Mucosa of stomach (tissue), 1 donor: Measurements from ENCODE around the gene ZNF653.

Experiments
- H3K27me3 ChIP-seq: one replicate; pipeline ENCODE4 v1.7.0; 2013; ENCODE audit warnings: mild to moderate bottlenecking, low read length; ENCODE audit not compliant: control insufficient read depth, insufficient read depth
- H3K36me3 ChIP-seq: one replicate; pipeline ENCODE4 v1.7.0; 2013; ENCODE audit warnings: low read length; ENCODE audit not compliant: control insufficient read depth, insufficient read depth
- H3K4me1 ChIP-seq: one replicate; pipeline ENCODE4 v1.7.0; 2013; ENCODE audit warnings: mild to moderate bottlenecking, low read length; ENCODE audit not compliant: control insufficient read depth, insufficient read depth
- H3K4me3 ChIP-seq: one replicate; pipeline ENCODE4 v1.7.0; 2013; ENCODE audit warnings: low read length
- H3K9ac ChIP-seq: one replicate; pipeline ENCODE4 v1.7.0; 2013; ENCODE audit warnings: mild to moderate bottlenecking, low read length, moderate library complexity
- H3K9me3 ChIP-seq: one replicate; pipeline ENCODE4 v1.7.0; 2013; ENCODE audit warnings: mild to moderate bottlenecking, low read length, moderate library complexity; ENCODE audit not compliant: control insufficient read depth
- donor health status: Pancreatic carcinoma.

Gene ZNF653

GRCh38 chr19:11505504-11506100 is at the start of gene ZNF653:
Gene ZNF653 (minus strand): TSS chr19:11505839. CDS start chr19:11505786, 53 bp downstream.
- Histone ChIP-seq H3K9me3 (no peaks in the 10 kb centered on the region), H3K27me3 (no peaks in the 10 kb centered on the region), H3K4me3 (peak within 1 kb of the TSS; percentile 56), H3K9ac (peak within 1 kb of the TSS; percentile 80), H3K36me3 (no peaks in the 10 kb centered on the region), H3K4me1 (peaks cover 11% of the 10 kb centered on the region)

- Histone ChIP-seq H3K27me3 (no peaks in the 10 kb centered on the region), H3K9me3 (no peaks in the 10 kb centered on the region), H3K9ac (no peak overlapping the region), H3K4me3 (no peak overlapping the region), H3K36me3 (no peaks in the 10 kb centered on the region), H3K4me1 (peaks cover 10% of the 10 kb centered on the region)
Measured at GRCh38 chr19:11555246-11555645, 49.6 kb upstream of the ZNF653 start.

- H3K27me3 ChIP-seq, result no peaks in the 10 kb centered on the region
- peaks cover 10% of the 10 kb centered on the region for H3K4me1 ChIP-seq
- no peak overlapping the region for H3K4me3 ChIP-seq
- H3K9me3 ChIP-seq, result no peaks in the 10 kb centered on the region
- H3K9ac ChIP-seq, result no peak overlapping the region
- no peaks in the 10 kb centered on the region for H3K36me3 ChIP-seq
Measured at GRCh38 chr19:11554160-11554559, 48.5 kb upstream of the ZNF653 start.

- H3K9ac ChIP-seq, result no peak overlapping the region
- H3K9me3 ChIP-seq, result no peaks in the 10 kb centered on the region
- no peaks in the 10 kb centered on the region for H3K36me3 ChIP-seq
- H3K27me3 ChIP-seq, result no peaks in the 10 kb centered on the region
- H3K4me1 ChIP-seq, result peaks cover 2% of the 10 kb centered on the region
- no peak overlapping the region for H3K4me3 ChIP-seq
Measured at GRCh38 chr19:11552666-11553372, 47.2 kb upstream of the ZNF653 start.

GRCh38 chr19:11551603-11552235 is 46.1 kb upstream of the ZNF653 start:
- Histone ChIP-seq H3K4me3 (no peak overlapping the region), H3K4me1 (no peaks in the 10 kb centered on the region), H3K36me3 (no peaks in the 10 kb centered on the region), H3K9me3 (no peaks in the 10 kb centered on the region), H3K27me3 (no peaks in the 10 kb centered on the region), H3K9ac (no peak overlapping the region)

GRCh38 chr19:11550265-11550664 is 44.6 kb upstream of the ZNF653 start:
- no peak overlapping the region for H3K9ac ChIP-seq
- H3K4me1 ChIP-seq, result no peaks in the 10 kb centered on the region
- H3K27me3 ChIP-seq, result no peaks in the 10 kb centered on the region
- no peaks in the 10 kb centered on the region for H3K9me3 ChIP-seq
- H3K36me3 ChIP-seq, result no peaks in the 10 kb centered on the region
- H3K4me3 ChIP-seq, result no peak overlapping the region

DNA sequence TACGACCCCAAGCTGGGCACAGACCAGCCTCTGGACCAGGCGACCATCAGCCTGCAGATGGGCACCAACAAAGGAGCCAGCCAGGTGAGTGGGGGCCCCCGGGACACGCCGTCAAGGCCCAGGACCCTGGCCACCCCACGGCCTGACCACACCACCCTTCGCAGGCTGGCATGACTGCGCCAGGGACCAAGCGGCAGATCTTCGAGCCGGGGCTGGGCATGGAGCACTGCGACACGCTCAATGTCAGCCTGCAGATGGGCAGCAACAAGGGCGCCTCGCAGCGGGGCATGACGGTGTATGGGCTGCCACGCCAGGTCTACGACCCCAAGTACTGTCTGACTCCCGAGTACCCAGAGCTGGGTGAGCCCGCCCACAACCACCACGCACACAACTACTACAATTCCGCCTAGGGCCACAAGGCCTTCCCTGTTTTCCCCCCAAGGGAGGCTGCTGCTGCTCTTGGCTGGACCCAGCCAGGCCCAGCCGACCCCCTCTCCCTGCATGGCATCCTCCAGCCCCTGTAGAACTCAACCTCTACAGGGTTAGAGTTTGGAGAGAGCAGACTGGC is 43.8 kb upstream of the ZNF653 start:
- H3K27me3 ChIP-seq, result no peaks in the 10 kb centered on the region
- H3K4me3 ChIP-seq, result no peak overlapping the region
- H3K4me1 ChIP-seq, result no peaks in the 10 kb centered on the region
- H3K9ac ChIP-seq, result no peak overlapping the region
- H3K9me3 ChIP-seq, result no peaks in the 10 kb centered on the region
- H3K36me3 ChIP-seq, result no peaks in the 10 kb centered on the region

- Histone ChIP-seq H3K36me3 (no peaks in the 10 kb centered on the region), H3K4me1 (no peaks in the 10 kb centered on the region), H3K9ac (no peak overlapping the region), H3K4me3 (no peak overlapping the region), H3K9me3 (no peaks in the 10 kb centered on the region), H3K27me3 (no peaks in the 10 kb centered on the region)
Measured at GRCh38 chr19:11547929-11548700, 42.5 kb upstream of the ZNF653 start.

GRCh38 chr19:11541238-11541637 is 35.6 kb upstream of the ZNF653 start:
- H3K27me3 ChIP-seq, result peaks cover 27% of the 10 kb centered on the region
- no peaks in the 10 kb centered on the region for H3K4me1 ChIP-seq
- H3K36me3 ChIP-seq, result no peaks in the 10 kb centered on the region
- H3K9me3 ChIP-seq, result no peaks in the 10 kb centered on the region
- no peak overlapping the region for H3K9ac ChIP-seq
- H3K4me3 ChIP-seq, result no peak overlapping the region

GRCh38 chr19:11540645-11541044 is 35.0 kb upstream of the ZNF653 start:
- H3K36me3 ChIP-seq, result no peaks in the 10 kb centered on the region
- no peaks in the 10 kb centered on the region for H3K9me3 ChIP-seq
- no peak overlapping the region for H3K9ac ChIP-seq
- H3K4me3 ChIP-seq, result no peak overlapping the region
- H3K4me1 ChIP-seq, result peaks cover 6% of the 10 kb centered on the region
- H3K27me3 ChIP-seq, result peaks cover 27% of the 10 kb centered on the region

GRCh38 chr19:11539495-11540365 is 34.1 kb upstream of the ZNF653 start:
- peak overlapping the region; percentile 55 for H3K9ac ChIP-seq
- H3K4me3 ChIP-seq, result no peak overlapping the region
- H3K27me3 ChIP-seq, result peaks cover 27% of the 10 kb centered on the region
- H3K9me3 ChIP-seq, result no peaks in the 10 kb centered on the region
- H3K36me3 ChIP-seq, result no peaks in the 10 kb centered on the region
- H3K4me1 ChIP-seq, result peaks cover 9% of the 10 kb centered on the region
